H1 (cell line): ENCODE measurements around the gene SLC15A1. TPM values are rescaled to one million over a fixed set of nuclear protein-coding genes. Genes with fewer than 3 reads are reported as not detected.

Source experiments
- CTCF ChIA-PET: fragments of 300-600 bp; sonication (Branson Sonifier 250); formaldehyde crosslinking; loops from one replicate; lab custom pipeline; 2021; ENCODE audit not compliant: partially characterized antibody; lab: Charles Lee
- POLR2A ChIA-PET: fragments of 300-600 bp; sonication (Branson Sonifier 250); formaldehyde crosslinking; loops from one replicate; lab custom pipeline; 2021; ENCODE audit warnings: inconsistent platforms; ENCODE audit not compliant: partially characterized antibody; lab: Charles Lee
- DNase-seq, 2 experiments: peaks; one replicate each; pipeline versions ENCODE4 v3.0.0 to v3.0.0-alpha.2; 2010 to 2022; ENCODE audit warnings: low spot score in 2 of 2, low read depth in 1 of 2, mixed read lengths in 1 of 2
- FAIRE-seq: peaks from 2 replicates; lab custom pipeline; 2011; peaks lifted over from hg19 to GRCh38; lab: Jason Lieb, UNC
- H2AFZ ChIP-seq: 2 replicates; pipeline ENCODE4 v1.8.1; 2012; ENCODE audit warnings: low read length, inconsistent platforms
- H2AK5ac ChIP-seq: 2 replicates; pipeline ENCODE4 v1.6.1; 2013; ENCODE audit warnings: low read depth, low read length
- H2BK120ac ChIP-seq: replicated peaks from 2 replicates; pipeline ENCODE3; 2013; ENCODE audit warnings: low read depth, low read length, inconsistent platforms
- H2BK12ac ChIP-seq: 2 replicates; pipeline ENCODE4 v1.6.1; 2013; ENCODE audit warnings: low read depth, low read length
- H2BK15ac ChIP-seq: 2 replicates; pipeline ENCODE4 v1.6.1; 2013; ENCODE audit warnings: low read length
- H2BK20ac ChIP-seq: 2 replicates; pipeline ENCODE4 v1.6.1; 2013; ENCODE audit warnings: low read length
- H2BK5ac ChIP-seq: 2 replicates; pipeline ENCODE4 v1.6.1; 2013; ENCODE audit warnings: low read depth, low read length
- H3K14ac ChIP-seq: 2 replicates; pipeline ENCODE4 v1.6.1; 2013; ENCODE audit warnings: inconsistent platforms; ENCODE audit not compliant: insufficient read length
- H3K18ac ChIP-seq: 2 replicates; pipeline ENCODE4 v1.6.1; 2013; ENCODE audit warnings: low read length; ENCODE audit errors: extremely low read depth
- H3K23ac ChIP-seq: 2 replicates; pipeline ENCODE4 v1.6.1; 2013; ENCODE audit warnings: inconsistent platforms; ENCODE audit not compliant: insufficient read length
- H3K23me2 ChIP-seq: 2 replicates; pipeline ENCODE4 v1.6.1; 2013; ENCODE audit warnings: low read depth, low read length
- H3K27ac ChIP-seq: 2 replicates; pipeline ENCODE4 v1.6.1; 2011; ENCODE audit warnings: low read depth, low read length, inconsistent platforms
- H3K27me3 ChIP-seq, 4 experiments: replicated peaks in 1 of 4; 1 replicate in 1 of 4; 2 replicates in 3 of 4; pipeline versions ENCODE4 v1.6.1 to v1.8.1; 2011 to 2013; ENCODE audit warnings: low read length in 3 of 4, mild to moderate bottlenecking in 3 of 4, inconsistent platforms in 2 of 4, mixed read lengths in 2 of 4, moderate library complexity in 1 of 4; ENCODE audit not compliant: control insufficient read depth in 3 of 4, insufficient read depth in 3 of 4; ENCODE audit errors: extremely low read depth in 1 of 4
- H3K36me3 ChIP-seq, 4 experiments: 2 replicates each; pipeline versions ENCODE4 v1.6.1 to v1.8.1; 2011 to 2013; ENCODE audit warnings: mild to moderate bottlenecking in 4 of 4, low read length in 3 of 4, moderate library complexity in 2 of 4, control low read depth in 1 of 4, inconsistent platforms in 1 of 4; ENCODE audit not compliant: insufficient read depth in 4 of 4, control insufficient read depth in 2 of 4
- H3K4ac ChIP-seq: replicated peaks from 2 replicates; pipeline ENCODE3; 2013; ENCODE audit warnings: low read length, low read depth, mixed read lengths, inconsistent platforms; ENCODE audit not compliant: insufficient read length
- H3K4me1 ChIP-seq, 4 experiments: replicated peaks in 1 of 4; 1 replicate in 1 of 4; 2 replicates in 3 of 4; pipeline versions ENCODE4 v1.6.1 to v1.8.1; 2011 to 2013; ENCODE audit warnings: low read length in 3 of 4, inconsistent platforms in 2 of 4, mixed read lengths in 1 of 4; ENCODE audit not compliant: insufficient read depth in 4 of 4, control insufficient read depth in 3 of 4
- H3K4me2 ChIP-seq, 2 experiments: 2 replicates each; pipeline versions ENCODE4 v1.6.1 to v1.8.1; 2011 to 2013; ENCODE audit warnings: low read depth in 2 of 2, low read length in 2 of 2, control low read depth in 1 of 2, inconsistent platforms in 1 of 2, mild to moderate bottlenecking in 1 of 2; ENCODE audit not compliant: insufficient read depth in 1 of 2
- H3K4me3 ChIP-seq, 4 experiments: fragments of 200-600, 300-600 bp in 1 of 4; sonication (generic), shearing (Covaris generic), sonication (Bioruptor Twin) in 1 of 4; 2 replicates each; pipeline versions ENCODE4 v1.5.1 to v1.8.1; 2011 to 2016; ENCODE audit warnings: low read length in 4 of 4, low read depth in 3 of 4, control low read depth in 2 of 4, inconsistent platforms in 2 of 4, mild to moderate bottlenecking in 2 of 4, mixed read lengths in 1 of 4, moderate library complexity in 1 of 4; ENCODE audit not compliant: insufficient read depth in 2 of 4; ENCODE audit errors: extremely low read depth in 1 of 4
- H3K56ac ChIP-seq: replicated peaks from 2 replicates; pipeline ENCODE3; 2013; ENCODE audit warnings: low read depth, mild to moderate bottlenecking, mixed read lengths, low read length, inconsistent platforms; ENCODE audit not compliant: insufficient read length
- H3K79me1 ChIP-seq: 2 replicates; pipeline ENCODE4 v1.6.1; 2013; ENCODE audit warnings: low read depth, low read length, control low read depth
- H3K79me2 ChIP-seq, 2 experiments: 2 replicates each; pipeline versions ENCODE4 v1.6.1 to v1.8.1; 2012 to 2013; ENCODE audit warnings: low read length in 2 of 2, mild to moderate bottlenecking in 2 of 2, inconsistent platforms in 1 of 2; ENCODE audit not compliant: insufficient read depth in 2 of 2, control insufficient read depth in 1 of 2
- H3K9ac ChIP-seq, 4 experiments: replicated peaks in 1 of 4; 1 replicate in 1 of 4; 2 replicates in 3 of 4; pipeline versions ENCODE4 v1.6.1 to v1.8.1; 2011 to 2013; ENCODE audit warnings: low read depth in 3 of 4, low read length in 3 of 4, control low read depth in 2 of 4, mild to moderate bottlenecking in 2 of 4, moderate library complexity in 2 of 4, inconsistent platforms in 1 of 4; ENCODE audit errors: extremely low read depth in 1 of 4
- H3K9me3 ChIP-seq, 2 experiments: 2 replicates each; pipeline versions ENCODE4 v1.6.1 to v1.8.1; 2012 to 2013; ENCODE audit warnings: mild to moderate bottlenecking in 2 of 2, moderate library complexity in 2 of 2, control low read depth in 1 of 2, inconsistent platforms in 1 of 2, low read depth in 1 of 2, low read length in 1 of 2, mixed read lengths in 1 of 2; ENCODE audit not compliant: insufficient read depth in 2 of 2
- H4K20me1 ChIP-seq, 2 experiments: replicated peaks in 1 of 2; 2 replicates each; pipeline versions ENCODE3 to v1.8.1; 2011 to 2013; ENCODE audit warnings: inconsistent platforms in 2 of 2, low read length in 2 of 2, mild to moderate bottlenecking in 1 of 2; ENCODE audit not compliant: insufficient read depth in 2 of 2, control insufficient read depth in 1 of 2
- H4K5ac ChIP-seq: 2 replicates; pipeline ENCODE4 v1.6.1; 2013; ENCODE audit warnings: low read length, low read depth, mixed read lengths, inconsistent platforms; ENCODE audit not compliant: insufficient read length
- H4K8ac ChIP-seq: 2 replicates; pipeline ENCODE4 v1.8.0; 2013; ENCODE audit warnings: mild to moderate bottlenecking, moderate library complexity, low read length, inconsistent platforms; ENCODE audit not compliant: insufficient read depth; ENCODE audit errors: extremely low read depth
- H4K91ac ChIP-seq: replicated peaks from 2 replicates; pipeline ENCODE3; 2013; ENCODE audit warnings: low read length, mixed read lengths, inconsistent platforms; ENCODE audit not compliant: insufficient read length
- CEBPB ChIP-seq: IDR thresholded peaks from 2 replicates; pipeline ENCODE4 v1.6.1; 2012; ENCODE audit warnings: low read depth, low read length
- GTF2F1 ChIP-seq: IDR thresholded peaks from 2 replicates; pipeline ENCODE4 v1.6.1; 2012; ENCODE audit warnings: low read depth, low read length, improper control_type of control experiment, borderline replicate concordance
- KDM1A ChIP-seq: fragments of 200-600, 300-600 bp; sonication (generic); IDR thresholded peaks from 2 replicates; pipeline ENCODE4 v1.7.1; 2016; ENCODE audit warnings: mild to moderate bottlenecking, low read length, borderline replicate concordance
- PHF8 ChIP-seq: fragments of 200-600 bp; sonication (generic); conservative IDR thresholded peaks from 2 replicates; pipeline ENCODE4 v1.7.1; 2012; ENCODE audit warnings: low read depth, mild to moderate bottlenecking, inconsistent platforms, low read length, moderate library complexity
- RFX5 ChIP-seq: IDR thresholded peaks from 2 replicates; pipeline ENCODE4 v1.6.1; 2011; ENCODE audit warnings: low read depth, low read length, improper control_type of control experiment, borderline replicate concordance
- WGBS, 2 experiments: shearing (Covaris generic) in 1 of 2; methylation state at CpG; one replicate each; pipeline versions ENCODE4 v1.1.6 to v1.1.7; 2013 to 2015; ENCODE audit warnings: low lambda C conversion rate in 2 of 2, mixed read lengths in 2 of 2, inconsistent platforms in 1 of 2, low coverage in 1 of 2, missing lambda C conversion rate in 1 of 2; ENCODE audit not compliant: insufficient replicate concordance in 2 of 2, insufficient coverage in 1 of 2, insufficient read length in 1 of 2; ENCODE audit errors: extremely low coverage in 1 of 2, missing lambda C conversion rate in 1 of 2; 5-methylcytosine and 5-hydroxymethylcytosine counted together
- polyA plus RNA-seq, 7 experiments: library from polyadenylated mRNA; depleted of rRNA in 3 of 7; stranded (reverse) in 5 of 7; unstranded in 2 of 7; fragments of >200 nt in 5 of 7; fragments of 200-250 nt in 2 of 7; gene quantifications; 1 replicate in 5 of 7; 2 replicates in 1 of 7; 4 replicates in 1 of 7; pipeline versions ENCODE4 v1.2.1 to v1.2.3, GENCODE V29; 2011 to 2013; ENCODE audit warnings: missing spikeins in 2 of 7, mixed read lengths in 2 of 7
- total RNA-seq: library from RNA; stranded (reverse); fragmentation: NEBNext Ultra II Directional; extraction: Animal tissue kit (Norgen Biotek cat#: 25700); gene quantifications from 2 replicates; pipeline ENCODE4 v1.2.1, GENCODE V29; 2021
- TF ChIP-seq, protein P1 (sequence below): IDR thresholded peaks from 2 replicates; pipeline ENCODE4 v1.6.1; 2012; ENCODE audit warnings: low read length, inconsistent platforms

Gene SLC15A1
- total and polyA plus RNA-seq, 2 of the 8 experiments (the other 6 are each of a cell fraction or from before 2014, with no cell fraction given), result 1.3 to 2.4 TPM

DNA sequence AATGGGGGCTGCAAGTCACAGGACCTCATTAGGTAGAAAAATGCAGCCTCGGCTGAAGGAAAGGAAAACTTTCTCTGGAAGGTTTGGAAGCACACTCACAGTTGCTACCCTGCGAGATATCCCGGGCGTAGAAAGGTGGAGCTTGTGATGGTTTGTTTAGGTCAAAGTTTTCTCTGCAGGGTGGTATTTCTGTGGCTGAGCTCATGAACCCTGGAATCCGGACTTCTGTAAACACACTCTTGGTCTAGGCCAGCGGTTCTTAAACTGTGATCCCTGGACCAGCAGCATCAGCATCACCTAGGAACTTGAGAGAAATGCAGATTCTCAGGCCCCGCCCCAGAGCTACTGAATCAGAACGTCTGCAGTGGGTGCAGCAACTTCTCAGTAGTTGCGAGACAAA lies 3.3 kb upstream of the SLC15A1 start:
- H2BK20ac ChIP-seq, result no peak overlapping the region
- H4K91ac ChIP-seq, result no peak overlapping the region
- H3K18ac ChIP-seq, result no peak overlapping the region
- ChIA-PET POLR2A (interaction anchor here (0.7 kb wide), 1 partner anchor 14 kb away, joined by 3 read pairs; no protein-coding TSS in a partner anchor), CTCF (interaction anchor here (1.0 to 2.1 kb wide), 3 partner anchors 10 to 192 kb away, joined by 3 to 5 read pairs (median 3); no protein-coding TSS in a partner anchor)
- H2AK5ac ChIP-seq, result no peak overlapping the region
- no peak overlapping the region for H2BK12ac ChIP-seq
- no peaks in the 10 kb centered on the region for H3K79me1 ChIP-seq
- no peaks in the 10 kb centered on the region for H3K79me2 ChIP-seq
- H3K4me1 ChIP-seq, result peaks cover 0 to 10% (median 6%) of the 10 kb centered on the region in 4 experiments; a peak in 4 of 7 replicates
- H2BK15ac ChIP-seq, result no peak overlapping the region
- no peak overlapping the region for H4K8ac ChIP-seq
- no peak overlapping the region for H4K5ac ChIP-seq
- no peak overlapping the region for H3K27ac ChIP-seq
- H3K4me3 ChIP-seq, result no peak overlapping the region
- FAIRE-seq (no peak), DNase-seq (no peak)
- H3K27me3 ChIP-seq, result peaks cover 0 to 23% (median 16%) of the 10 kb centered on the region in 4 experiments; a peak in 6 of 7 replicates
- H3K14ac ChIP-seq, result no peak overlapping the region
- no peak overlapping the region for H3K56ac ChIP-seq
- H3K23ac ChIP-seq, result no peak overlapping the region
- H3K9ac ChIP-seq, result no peak overlapping the region
- H3K36me3 ChIP-seq, result no peaks in the 10 kb centered on the region
- H3K9me3 ChIP-seq, result no peaks in the 10 kb centered on the region
- no peak overlapping the region for H3K4ac ChIP-seq
- peaks cover 13% of the 10 kb centered on the region; the same call in 1 of the 2 replicates for H3K23me2 ChIP-seq
- H2BK120ac ChIP-seq, result no peak overlapping the region
- no peak overlapping the region for H2BK5ac ChIP-seq
- H4K20me1 ChIP-seq, result no peaks in the 10 kb centered on the region
- H3K4me2 ChIP-seq, result no peak overlapping the region
- 80% methylated on average over 9 of the region's 9 CpGs; no CpG with 5 or more reads in 1 of the 2 experiments for WGBS, 2 experiments
- H2AFZ ChIP-seq, result no peak overlapping the region
- no peak for TF ChIP-seq KDM1A
- TF ChIP-seq PHF8, result no peak
- no peak for TF ChIP-seq GTF2F1
- no peak for TF ChIP-seq RFX5
- no peak for TF ChIP-seq CEBPB
- TF ChIP-seq, protein P1, sequence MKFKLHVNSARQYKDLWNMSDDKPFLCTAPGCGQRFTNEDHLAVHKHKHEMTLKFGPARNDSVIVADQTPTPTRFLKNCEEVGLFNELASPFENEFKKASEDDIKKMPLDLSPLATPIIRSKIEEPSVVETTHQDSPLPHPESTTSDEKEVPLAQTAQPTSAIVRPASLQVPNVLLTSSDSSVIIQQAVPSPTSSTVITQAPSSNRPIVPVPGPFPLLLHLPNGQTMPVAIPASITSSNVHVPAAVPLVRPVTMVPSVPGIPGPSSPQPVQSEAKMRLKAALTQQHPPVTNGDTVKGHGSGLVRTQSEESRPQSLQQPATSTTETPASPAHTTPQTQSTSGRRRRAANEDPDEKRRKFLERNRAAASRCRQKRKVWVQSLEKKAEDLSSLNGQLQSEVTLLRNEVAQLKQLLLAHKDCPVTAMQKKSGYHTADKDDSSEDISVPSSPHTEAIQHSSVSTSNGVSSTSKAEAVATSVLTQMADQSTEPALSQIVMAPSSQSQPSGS, result no peak
